GM19438 (cell line): ENCODE measurements around the gene TESK2.
"Not testable (repeated sequence)": the region's sequence is repeated elsewhere in the genome, so short reads cannot be mapped to it uniquely, and the experiment has no call there.

ENCODE experiments used
- ATAC-seq: cut with Tn5 transposase; IDR thresholded peaks from one replicate; pipeline ENCODE4 v1.9.1; 2021; ENCODE audit warnings: low read depth; ENCODE audit not compliant: unreplicated experiment

The TESK2 gene

DNA sequence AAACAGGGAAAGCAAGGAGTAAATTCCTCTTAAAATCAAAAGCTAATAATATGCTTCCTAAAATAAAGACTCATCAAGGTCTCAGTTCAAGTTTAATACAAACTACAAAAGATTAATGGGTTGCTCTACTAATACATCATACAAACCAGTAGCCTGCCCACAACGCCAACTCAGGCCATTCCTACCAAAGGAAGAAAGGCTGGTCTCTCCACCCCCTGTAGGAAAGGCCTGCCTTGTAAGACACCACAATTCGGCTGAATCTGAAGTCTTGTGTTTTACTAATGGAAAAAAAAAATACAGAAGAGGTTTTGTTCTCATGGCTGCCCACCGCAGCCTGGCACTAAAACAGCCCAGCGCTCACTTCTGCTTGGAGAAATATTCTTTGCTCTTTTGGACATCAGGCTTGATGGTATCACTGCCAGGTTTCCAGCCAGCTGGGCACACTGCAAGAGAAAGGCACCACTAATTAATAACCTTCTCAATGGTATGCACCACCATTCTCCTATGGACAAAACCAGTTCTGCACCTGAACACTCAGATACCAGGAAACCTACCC is 20.1 kb upstream of the TESK2 start:
- no peak for ATAC-seq

DNA sequence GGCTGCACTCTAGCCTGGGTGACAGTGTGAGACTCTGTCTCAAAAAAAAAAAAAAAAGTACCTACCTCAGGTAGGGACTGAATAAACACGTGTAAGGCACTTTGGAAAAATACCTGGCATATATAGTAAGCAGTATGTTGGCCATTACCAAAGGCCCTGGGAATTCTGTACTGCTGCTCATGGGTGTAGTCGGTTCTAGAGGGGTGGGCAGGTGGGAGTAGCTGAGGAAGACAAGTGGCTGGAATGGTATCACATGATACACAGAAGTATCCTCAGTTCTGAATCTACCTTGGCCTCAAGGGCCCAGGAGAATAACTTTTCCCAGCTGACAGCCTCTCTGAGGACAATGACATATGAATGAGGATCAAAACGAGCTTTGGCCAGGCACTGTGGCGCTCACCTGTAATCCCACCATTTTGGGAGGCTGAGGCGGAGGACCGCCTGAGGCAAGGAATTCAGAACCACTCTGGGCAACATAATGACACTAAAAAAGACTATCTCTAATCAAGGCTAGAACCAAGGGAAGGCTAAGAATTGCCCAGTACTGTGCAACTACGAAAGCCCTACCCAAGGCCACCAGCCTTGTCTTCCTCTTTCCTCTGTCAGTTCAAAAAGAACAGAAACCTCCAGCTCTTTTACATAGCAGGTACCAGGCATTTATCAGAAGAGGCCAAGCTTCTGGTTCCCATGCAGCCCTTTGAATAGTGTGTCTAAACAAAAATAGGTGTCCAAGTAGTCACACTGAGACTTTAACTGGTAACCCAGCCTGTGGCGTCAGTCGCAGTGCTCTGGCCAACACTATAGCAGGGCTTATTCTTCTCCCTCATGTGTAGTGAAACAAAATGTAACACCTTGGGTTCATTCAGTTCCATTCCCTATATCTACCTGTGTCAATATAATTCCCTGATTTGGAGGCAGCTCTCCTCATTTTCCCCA is 19.3 kb upstream of the TESK2 start:
- no peak for ATAC-seq

DNA sequence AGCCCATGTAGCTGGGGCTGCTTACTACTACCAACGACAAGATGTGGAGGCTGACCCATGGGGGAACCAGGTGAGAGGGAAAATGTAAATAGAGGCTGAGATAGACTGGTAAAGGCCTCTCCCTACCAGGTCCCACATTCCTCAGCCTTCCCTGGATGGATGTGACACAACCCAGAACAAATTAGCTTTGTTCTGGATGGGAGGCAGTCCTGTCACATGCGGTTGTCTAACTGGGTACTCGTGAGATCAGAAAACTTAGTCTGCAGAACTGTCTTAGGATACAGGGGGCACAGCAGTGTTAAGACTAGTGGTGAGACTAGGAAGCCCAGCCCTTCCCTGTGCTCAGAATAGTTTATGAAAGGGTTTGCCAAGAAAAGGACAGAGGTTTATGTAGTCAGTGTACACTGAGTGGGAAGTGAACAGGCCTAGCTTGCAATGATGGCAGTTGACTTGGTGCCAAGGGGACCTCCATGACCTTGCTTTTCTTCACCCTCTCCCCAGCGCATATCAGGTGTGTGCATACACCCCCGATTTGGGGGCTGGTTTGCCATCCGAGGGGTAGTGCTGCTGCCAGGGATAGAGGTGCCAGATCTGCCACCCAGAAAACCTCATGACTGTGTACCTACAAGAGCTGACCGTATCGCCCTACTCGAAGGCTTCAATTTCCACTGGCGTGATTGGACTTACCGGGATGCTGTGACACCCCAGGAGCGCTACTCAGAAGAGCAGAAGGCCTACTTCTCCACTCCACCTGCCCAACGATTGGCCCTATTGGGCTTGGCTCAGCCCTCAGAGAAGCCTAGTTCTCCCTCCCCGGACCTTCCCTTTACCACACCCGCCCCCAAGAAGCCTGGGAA is 17.6 kb upstream of the TESK2 start:
- no peak for ATAC-seq

DNA sequence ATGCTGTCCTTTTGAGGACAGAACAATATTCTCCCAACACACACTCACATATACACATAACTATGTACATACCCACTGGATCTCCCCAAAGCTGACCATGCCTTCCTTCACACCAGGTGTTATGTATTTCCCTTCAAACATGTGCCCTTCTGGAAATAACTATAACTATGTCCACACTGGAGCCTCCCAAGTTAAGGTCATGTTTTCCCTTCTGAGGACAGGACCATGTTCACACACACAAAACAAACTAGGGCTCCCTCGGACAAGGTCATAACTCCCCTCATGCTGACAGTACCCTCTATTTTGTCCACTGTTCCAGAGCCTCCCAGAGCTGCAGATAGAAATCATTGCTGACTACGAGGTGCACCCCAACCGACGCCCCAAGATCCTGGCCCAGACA is 16.9 kb upstream of the TESK2 start:
- ATAC-seq = no peak

DNA sequence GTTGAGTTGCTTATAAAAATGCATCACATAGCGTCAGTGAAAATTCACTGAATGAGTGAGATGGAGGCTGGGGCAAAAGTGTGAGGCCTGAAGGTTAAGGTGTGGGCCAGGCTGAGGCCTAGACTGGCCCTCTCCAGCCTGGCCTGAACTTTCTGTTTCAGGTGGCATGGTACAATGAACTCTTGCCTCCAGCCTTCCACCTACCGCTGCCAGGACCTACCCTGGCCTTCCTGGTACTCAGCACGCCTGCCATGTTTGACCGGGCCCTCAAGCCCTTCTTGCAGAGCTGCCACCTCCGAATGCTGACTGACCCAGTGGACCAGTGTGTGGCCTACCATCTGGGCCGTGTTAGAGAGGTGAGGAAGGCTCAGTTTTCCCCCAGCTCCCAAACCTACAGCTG is 16.2 kb upstream of the TESK2 start:
- ATAC-seq = no peak

DNA sequence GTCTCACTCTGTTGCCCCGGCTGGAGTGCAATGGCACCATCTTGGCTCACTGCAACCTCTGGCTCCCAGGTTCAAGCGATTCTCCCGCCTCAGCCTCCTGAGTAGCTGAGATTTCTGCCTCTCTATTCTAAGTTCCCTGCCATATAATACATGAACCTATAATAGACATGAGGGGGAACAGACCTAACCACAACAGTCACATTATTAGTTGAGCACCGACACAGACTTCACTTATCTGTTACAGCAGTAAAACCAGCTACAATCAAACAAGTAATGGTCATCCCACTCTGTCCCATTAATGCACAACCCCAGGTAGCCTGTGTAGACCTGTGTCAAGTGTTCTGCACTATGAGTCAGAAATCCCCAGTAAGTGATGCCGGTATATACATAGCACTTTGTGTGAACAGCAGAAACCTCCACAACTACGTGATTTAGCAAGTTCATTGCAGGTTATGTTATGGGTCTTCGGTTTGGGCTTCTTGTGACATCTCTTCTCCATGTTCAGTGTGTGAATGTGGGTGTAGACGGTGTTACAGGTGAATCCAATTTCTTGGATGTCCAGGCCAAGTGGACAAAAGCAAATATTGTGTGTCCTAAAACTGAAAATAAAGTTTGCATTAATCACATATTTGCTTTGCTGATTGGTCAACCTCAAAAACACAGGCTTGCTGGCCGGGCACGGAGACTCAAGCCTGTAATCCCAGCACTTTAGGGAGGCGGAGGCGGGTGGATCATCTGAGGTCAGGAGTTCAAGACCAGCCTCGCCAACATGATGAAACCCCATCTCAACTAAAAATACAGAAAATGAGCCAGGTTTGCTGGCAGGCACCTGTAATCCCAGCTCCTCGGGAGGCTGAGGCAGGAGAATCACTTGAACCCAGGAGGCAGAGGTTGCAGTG is 12.7 kb upstream of the TESK2 start:
- no peak for ATAC-seq

DNA sequence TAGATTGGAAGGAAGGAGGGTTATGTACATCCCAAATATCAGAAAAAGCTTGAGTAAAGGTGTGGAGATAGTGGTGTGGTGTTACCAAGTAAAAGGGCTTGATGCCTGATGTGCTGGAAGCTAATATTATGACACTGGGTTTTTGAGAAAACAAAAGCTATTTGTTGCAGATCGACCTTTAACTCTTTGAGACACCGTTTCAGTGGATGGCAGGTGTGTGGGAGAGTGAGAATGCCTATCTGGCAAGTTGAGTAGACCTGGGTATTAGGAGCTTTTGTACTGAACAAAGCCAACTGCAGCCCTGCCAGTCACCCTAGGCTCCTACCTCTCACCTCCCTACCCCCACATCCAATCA is 10.5 kb upstream of the TESK2 start:
- no peak for ATAC-seq

DNA sequence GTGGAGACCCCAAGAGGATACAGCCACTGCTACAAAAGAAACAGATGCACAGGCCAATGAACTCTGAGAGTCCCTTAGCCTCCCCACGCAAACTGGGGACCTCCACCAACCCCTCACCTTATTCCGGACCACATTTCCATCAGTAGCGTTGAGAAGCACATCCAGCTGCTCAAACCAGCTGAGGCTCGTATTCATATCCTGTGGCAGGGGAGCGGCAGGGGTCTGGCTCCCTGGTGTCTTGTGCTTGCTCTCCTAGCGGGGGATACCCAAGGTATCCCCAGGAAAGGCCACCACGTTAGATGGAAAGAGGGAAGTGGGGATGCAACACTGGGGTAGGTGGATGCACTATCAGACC is 8.4 kb upstream of the TESK2 start:
- ATAC-seq = no peak

DNA sequence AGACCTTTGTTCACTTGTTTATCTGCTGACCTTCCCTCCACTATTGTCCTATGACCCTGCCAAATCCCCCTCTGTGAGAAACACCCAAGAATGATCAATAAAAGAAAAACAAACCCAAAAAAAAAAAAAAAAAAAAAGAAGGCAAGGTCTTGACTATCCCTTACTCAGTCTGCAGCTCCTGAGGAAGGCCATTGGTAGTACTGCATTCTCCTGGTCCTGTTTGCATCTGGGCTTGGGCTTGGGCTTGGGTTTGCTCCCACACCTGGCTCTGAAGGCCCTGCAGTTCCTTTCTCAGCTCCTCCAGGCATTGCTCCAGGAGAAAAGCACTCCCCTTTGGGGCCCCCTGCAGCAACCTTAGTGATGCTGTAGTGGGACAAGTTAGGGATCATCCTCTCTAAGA is 7.3 kb upstream of the TESK2 start:
- ATAC-seq = no peak

DNA sequence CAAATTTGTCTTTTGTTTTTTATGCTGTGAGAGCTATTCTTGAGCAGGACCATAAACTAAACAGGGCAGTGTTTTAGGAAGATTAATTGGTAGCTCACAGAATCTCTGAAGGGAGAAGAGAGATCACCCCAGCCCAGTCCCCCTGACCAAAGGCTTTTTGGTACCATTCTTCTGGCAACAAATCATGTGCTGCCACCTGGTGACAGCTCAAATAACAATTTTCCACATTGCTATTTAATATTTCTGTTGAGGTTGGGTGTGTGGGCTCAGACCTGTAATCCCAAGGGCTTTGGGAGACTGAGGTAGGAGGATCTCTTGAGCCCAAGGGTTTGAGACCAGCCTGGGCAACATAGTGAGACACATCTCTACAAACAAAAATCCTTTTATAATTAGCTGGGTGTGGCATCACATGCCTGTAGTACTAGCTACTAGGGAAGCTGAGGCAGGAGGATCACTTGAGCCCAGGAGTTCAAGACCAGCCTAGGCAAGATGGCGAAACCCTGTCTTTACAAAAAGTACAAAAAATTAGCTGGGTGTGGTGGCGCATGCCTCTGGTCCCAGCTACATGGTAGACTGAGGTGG is 2.2 kb upstream of the TESK2 start:
- no peak for ATAC-seq

DNA sequence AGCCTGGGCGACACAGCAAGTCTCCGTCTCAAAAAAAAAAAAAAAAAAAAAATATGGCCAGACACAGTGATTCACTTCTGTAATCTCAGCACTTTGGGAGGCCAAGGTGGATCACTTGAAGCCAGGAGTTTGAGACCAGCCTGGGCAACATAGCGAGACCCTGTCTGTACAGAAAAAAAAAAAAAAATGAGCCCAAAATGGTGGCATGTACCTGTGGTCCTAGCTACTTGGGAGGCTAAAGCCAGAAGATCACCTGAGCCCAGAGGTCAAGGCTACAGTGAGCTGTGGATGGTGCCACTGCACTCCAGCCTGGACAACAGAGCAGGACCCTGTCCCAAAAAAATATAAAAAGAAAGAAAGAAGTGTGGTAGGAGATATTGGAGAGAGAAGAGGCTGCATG is 1.7 kb upstream of the TESK2 start:
- no peak for ATAC-seq

DNA sequence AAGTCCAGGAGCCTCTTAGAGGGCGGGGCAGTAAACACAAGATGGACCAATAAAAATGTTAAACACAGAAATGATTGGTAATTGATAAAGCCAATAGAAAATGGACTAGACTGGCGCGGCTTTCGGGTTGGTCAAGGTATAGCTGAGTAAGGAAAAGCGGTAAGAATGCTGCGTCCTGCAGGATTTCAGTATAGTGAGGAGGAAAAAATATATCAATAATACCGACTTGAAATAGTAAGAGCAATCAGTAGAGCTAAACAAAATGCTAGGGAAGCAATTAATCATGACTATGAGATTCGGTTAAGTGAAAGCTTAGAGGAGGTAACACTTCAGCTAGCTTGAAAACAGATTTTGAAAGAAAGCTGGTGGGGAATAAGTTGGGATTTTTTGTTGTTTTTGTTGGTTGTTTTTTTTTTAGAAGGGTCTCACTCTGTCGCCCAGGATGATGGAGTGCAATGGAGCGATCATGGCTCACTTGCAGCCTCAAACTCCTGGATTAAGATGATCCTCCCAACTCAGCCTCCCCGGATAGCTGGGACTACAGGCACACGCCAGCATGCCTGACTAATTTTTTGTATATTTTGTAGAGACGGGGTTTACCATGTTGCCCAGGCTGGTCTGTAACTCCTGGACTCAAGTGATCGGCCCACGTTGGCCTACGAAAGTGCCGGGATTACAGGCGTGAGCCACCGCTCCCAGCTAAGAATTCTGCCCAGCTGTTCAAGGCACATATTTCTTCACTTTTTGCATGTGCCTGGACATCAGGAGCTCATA is 711 bp upstream of the TESK2 start:
- no peak for ATAC-seq

DNA sequence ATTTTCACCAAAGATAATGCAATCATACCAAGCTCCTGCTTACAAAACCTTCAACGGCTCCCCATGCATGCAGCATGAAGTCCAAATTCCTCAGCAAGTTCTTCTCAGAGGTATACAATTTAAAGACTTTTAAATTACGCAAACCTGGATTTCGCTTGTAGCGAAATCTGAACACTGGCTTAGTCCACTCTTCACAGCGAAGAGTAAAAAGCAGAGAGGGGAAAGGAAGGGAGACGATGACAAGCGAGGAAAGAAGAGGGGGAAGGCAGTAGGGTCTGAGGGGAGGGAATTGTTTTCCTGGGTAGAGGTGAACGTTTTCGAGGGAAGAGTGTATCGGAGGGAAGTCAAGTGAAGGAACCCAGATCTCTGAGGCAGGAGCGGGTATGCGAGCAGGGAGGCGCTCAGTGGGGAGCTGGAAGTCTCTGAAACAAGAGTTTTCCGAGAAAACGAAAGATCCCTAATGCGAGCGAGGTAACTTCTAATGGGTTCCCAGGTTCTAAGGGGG is 790 bp downstream of the TESK2 start:
- no peak for ATAC-seq

DNA sequence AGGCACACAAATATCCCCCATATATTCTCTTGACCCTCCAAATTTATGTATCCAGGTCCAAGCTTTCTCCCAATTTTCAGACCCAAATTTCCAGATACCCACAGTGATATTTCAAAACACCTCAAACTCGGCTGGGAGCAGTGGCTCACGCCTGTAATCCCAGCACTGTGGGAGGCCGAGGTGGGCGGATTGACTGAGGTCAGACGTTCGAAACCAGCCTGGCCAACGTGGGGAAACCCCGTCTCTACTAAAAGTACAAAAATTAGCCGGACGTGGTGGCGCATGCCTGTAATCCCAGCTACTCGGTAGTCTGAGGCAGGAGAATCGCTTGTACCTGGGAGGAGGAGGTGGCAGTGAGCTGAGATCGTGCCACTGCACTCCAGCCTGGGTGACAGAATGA is 1.6 kb downstream of the TESK2 start:
- not testable (repeated sequence) for ATAC-seq

DNA sequence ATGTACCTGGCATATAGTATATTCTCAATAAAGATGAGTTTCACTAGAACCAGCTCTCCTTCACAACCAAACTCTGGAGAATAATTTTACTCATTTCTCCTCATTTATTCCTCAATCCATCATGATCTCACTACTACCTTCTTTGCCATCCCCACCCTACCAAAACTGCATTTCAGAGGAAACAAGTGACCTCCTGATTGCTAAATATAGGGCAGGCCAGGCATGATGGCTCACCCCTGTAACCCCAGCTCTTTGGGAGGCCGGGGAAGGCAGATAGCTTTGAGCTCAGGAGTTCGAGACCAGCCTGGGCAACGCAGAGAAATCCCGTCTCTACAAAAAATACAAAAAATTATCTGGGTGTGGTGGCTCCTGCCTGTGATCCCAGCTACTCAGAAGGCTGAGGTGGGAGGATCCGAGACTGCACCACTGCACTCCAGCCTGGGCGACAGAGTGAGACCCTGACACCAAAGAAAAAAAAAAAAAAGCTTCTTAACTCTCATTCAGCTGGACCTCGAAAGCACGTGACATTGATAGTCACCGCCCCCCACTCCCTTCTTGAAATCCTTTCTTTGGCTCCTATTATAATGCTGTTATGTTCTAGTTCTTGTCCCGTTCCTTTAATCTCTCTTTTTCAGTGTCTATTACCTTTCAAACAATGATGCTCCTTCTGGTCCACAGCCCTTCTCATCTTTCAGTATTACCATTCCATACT is 2.1 kb downstream of the TESK2 start:
- no peak for ATAC-seq

DNA sequence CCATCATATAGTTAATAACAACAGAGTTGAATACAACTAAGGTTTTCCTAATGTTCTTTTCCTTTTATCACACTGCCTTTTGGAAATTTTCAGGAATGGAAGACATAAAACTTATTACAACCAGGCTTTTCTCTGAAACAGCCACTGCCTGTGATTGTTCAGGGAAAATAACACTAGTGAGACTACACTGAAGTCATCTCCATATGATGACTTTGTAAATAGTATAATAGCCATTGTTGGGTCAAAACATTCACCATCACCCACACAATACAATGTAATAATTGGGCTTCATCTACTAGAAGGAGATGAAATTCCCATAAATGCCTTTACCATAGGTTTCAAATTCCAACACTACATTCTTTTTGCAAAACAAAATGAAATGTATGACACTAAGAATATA is 5.0 kb downstream of the TESK2 start:
- no peak for ATAC-seq

DNA sequence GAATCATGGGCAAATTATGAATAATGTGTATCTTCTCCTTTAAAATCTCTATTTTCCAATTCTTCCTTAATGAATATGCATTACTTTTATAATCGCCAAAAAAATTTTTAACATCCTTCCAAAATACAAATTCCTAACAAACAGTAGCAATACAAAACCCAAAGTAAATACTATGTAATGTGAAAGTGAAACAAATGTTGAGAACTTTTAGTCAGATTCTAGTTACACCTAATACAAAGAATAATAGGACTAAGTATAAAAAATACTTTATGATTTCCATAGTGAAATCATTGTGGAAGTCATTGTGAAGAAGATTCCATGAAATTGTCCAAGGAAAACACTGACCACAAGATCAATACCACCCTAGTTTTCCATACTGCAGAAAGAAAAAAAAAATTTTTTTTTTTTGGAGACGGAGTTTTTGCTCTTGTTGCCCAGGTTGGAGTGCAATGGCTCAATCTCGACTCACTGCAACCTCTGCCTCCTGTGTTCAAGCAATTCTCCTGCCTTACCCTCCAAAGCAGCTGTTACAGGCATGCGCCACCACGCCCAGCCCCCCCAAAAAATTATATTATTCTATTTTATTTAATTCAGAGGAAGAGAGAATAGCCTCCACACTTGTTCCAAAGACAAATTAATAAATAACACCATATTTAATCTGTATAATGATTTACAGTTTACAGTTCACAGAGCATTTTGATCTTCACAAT is 11.8 kb downstream of the TESK2 start:
- no peak for ATAC-seq
